Activated CD8-positive, alpha-beta memory T cell treated with anti-CD3 and anti-CD28 coated beads, Interleukin-2, amount 50 U/mL, for 24 hours (primary cell): ENCODE results near the gene CDH23.

Source experiments
- DNase-seq: peaks from one replicate; pipeline ENCODE4 v3.0.0-alpha.2; 2020; ENCODE audit errors: extremely low read depth

The CDH23 gene

DNA sequence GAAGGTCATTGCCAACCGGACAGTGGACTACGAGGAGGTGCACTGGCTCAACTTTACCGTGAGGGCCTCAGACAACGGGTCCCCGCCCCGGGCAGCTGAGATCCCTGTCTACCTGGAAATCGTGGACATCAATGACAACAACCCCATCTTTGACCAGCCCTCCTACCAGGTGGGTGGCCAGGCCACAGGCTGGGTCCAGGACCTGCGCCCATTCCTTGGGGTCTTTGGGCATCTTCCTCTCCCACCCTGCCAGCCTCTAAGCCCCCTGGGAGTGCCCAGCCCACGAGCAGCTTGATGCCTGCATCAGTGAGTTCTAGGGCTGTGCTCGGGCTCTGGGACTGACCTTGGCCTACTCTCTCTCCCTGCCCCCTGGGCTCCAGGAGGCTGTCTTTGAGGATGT, 402.4 kb downstream of the CDH23 start:
- no peak for DNase-seq

DNA sequence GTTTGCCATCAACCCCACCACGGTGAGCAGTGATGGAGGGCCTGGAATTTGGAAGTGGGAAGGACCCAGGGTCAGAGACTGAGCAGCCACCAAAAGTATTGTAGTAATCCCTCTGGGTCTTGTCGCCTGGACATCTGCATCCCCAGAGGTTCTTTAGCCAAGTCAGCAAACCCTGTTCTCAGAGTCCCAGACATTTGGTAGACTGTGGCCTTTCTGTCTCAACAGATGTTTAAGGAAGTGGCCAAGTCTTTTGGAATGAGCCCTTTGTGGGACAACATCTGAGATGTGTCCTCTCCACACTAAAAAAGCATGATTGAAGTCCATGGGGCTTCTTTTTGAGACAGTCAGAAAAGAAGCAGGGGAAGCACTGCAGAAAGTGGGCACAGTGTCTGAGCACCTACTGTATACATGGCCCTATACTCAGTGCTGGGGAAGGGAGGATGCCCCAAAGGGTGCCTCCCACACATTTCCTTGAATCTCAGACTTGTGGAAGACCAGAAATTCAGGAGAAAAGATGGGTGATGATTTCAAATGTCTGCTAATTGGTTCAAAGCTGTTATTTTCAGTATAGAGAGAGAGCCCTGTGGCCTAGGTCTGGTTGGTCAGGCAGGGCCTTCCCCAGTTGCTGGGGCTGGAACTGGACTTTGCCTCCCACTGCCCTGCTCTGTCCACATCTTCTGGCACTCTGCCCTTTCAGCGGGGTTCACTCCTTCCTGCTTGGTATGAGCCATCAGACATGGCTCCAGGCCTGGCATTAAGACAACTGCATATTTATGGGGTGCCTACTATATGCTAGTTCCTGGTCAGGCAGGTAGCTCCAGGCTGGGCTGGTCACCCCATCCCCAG, 403.1 kb downstream of the CDH23 start:
- no peak for DNase-seq

DNA sequence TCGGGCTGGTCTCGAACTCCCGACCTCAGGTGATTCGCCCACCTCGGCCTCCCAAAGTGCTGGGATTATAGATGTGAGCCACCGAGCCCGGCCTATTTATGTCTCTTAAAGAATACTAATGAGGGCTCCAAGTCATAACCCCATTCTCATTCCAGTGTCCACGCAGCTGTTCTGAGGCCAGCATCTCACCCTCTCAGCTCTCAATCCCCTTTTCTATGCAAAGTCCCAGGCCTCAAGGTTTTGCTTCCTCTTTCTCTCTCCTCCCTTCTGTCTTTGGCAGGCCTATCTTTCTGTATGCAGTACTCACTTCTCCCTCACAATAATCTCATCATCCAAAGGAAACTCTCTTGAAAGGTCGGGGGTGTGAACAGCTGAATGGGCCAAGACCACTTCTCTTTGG, 404.6 kb downstream of the CDH23 start:
- DNase-seq = no peak

DNA sequence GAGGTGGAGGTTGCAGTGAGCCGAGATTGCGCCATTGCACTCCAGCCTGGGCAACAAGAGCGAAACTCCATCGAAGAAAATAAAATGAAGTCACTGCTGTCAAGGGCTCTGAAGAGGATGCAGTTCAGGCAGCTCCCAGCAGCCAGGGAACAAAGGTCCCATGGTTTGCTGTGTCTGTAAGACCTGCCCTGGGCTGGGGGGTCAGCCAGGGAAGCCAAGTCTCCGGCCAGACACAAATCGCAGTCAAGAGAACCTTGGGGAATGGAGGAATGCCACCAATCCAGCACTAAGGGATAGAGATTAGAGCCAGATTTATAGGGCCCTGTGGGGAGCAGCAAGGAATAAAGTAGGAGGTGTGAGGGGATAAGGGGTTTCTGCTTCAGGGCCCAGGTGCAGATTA, 405.5 kb downstream of the CDH23 start:
- DNase-seq = no peak

DNA sequence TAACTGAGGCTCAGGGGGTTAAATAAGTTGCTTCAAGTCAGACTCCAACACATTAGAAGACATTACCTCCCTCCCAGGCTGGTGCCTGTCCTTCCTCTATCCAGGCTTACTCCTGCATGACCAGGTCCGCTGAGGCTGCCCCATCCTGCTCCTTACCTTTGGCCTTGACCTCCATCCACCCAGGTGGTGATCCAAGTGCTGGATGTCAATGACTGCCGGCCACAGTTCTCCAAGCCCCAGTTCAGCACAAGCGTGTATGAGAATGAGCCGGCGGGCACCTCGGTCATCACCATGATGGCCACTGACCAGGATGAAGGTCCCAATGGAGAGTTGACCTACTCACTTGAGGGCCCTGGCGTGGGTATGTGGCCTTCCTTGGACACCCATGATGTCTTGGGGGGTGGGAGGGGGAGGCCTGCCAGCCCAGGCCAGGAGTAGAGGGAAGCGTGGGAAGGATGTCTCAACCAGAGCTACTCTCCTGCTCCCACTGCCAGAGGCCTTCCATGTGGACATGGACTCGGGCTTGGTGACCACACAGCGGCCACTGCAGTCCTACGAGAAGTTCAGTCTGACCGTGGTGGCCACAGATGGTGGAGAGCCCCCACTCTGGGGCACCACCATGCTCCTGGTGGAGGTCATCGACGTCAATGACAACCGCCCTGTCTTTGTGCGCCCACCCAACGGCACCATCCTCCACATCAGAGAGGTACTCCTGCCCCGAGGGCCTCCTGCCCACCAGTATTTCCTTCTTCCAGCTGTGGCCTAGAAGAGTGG, 406.2 kb downstream of the CDH23 start:
- DNase-seq = no peak

DNA sequence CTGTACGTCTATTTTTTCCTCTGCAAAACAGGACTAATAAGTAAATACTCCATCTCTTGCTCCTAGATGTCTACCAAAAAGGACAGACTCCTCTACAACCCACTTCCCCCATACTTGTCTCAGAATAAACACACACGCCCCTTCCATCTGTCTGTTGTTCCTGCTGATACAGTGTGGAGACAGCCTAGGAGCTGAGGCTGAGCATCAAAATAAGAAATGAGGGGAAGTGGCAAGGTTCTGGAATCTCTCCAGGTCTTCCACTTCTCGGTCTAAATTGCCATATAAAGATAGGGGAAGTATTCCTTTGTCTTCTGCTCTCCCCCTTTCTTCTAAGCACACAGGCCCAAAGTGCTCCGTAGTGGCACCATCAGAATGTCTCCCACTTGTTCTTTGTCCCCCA, 407.4 kb downstream of the CDH23 start:
- DNase-seq = no peak

DNA sequence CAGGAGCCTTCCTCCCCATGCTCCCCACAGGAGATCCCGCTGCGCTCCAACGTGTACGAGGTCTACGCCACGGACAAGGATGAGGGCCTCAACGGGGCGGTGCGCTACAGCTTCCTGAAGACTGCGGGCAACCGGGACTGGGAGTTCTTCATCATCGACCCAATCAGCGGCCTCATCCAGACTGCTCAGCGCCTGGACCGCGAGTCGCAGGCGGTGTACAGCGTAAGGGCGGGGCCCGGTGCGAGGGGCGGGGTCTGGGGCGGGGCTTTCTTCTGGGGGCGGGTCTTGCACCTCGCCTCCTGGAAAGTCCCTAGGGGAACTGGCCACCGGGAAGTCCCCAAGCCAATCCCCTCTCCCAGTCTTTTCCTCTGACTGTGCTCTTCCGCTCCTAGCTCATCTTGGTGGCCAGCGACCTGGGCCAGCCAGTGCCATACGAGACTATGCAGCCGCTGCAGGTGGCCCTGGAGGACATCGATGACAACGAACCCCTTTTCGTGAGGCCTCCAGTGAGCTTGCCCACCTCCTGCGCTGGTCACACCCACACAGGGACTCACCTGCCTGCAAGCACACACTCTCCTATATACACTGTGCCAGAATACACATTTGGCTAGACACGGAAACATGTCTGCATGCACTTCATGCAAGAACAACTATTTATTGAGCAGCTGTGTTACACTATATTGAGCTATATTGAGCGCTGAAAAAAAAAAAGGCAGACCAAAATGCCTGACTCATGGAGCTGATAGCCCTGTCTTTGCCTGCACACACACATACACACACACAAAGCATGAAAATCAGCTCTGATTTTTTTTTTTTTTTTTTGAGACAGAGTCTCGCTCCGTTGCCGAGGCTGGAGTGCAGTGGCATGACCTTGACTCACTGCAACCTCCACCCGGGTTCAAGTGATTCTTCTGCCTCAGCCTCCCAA, 409.3 kb downstream of the CDH23 start:
- DNase-seq = no peak

DNA sequence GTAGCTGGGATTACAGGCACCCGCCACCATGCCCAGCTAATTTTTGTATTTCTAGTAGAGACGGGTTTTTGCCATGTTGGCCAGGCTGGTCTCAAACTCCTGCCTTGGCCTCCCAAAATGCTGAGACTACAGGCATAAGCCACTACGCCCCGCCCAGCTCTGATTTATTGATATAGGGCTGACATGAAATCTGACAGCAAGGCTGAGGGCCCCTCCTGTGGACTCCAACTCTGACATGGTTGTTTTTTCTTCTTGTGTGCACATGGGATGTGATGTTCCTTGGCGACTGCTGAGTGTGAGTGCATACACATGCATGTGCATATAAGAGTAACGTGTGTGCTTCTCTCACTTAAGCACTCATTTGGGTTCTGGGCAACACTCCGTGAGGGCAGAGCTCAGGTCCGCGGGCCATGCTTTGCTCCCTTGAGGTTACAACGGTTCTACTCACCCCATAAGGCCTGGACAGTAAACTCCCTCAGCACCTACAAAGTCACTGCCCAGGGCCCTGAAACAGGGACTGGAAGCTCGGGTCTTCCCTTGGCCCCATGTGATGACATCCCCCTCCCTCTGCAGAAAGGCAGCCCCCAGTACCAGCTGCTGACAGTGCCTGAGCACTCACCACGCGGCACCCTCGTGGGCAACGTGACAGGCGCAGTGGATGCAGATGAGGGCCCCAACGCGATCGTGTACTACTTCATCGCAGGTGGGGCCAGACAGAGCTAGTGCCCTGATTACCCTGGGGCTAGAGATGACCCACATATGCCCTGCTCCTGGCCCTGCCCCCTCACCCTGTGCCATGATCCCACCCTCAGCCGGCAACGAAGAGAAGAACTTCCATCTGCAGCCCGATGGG, 410.2 kb downstream of the CDH23 start:
- no peak for DNase-seq

DNA sequence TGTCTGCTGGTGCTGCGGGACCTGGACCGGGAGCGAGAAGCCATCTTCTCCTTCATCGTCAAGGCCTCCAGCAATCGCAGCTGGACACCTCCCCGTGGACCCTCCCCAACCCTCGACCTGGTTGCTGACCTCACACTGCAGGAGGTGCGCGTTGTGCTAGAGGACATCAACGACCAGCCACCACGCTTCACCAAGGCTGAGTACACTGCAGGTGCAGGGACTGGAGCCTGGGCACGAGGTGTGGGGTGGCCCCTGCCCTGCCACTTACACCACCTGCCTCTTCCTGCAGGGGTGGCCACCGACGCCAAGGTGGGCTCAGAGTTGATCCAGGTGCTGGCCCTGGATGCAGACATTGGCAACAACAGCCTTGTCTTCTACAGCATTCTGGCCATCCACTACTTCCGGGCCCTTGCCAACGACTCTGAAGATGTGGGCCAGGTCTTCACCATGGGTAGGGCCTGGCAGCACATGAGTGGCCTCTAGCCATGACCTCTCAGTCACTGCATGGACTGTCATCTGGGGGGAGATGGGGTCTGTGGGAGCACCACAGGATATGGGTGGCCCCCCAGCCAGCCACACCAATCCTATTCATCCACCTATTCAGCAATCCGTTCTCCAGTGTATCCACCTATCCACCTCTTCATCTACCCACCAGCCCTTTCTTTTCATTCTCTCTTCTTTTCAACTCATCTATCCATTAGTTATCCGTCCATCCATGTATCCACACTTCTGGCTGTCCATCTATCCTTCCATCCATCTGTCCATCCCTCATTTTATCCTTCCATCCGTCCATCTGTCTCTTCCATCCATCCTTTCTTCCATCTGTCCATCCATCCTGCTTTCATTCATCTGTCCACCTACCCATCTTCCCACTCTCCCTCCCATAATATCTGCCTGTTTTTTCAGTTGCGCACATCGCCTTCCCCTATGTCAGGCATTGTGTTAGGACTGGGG, 411.1 kb downstream of the CDH23 start:
- DNase-seq = no peak

DNA sequence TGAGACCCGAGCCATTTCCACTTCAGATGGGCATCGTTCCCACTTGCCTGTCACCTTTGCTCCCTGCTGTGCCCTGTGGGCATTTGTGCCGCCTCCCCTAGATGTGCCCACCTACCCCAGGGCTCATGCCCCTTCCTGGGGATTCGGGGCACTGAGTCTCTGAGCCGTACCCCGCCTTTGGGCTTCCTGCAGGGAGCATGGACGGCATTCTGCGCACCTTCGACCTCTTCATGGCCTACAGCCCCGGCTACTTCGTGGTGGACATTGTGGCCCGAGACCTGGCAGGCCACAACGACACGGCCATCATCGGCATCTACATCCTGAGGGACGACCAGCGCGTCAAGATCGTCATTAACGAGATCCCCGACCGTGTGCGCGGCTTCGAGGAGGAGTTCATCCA, 412.9 kb downstream of the CDH23 start:
- DNase-seq = no peak

DNA sequence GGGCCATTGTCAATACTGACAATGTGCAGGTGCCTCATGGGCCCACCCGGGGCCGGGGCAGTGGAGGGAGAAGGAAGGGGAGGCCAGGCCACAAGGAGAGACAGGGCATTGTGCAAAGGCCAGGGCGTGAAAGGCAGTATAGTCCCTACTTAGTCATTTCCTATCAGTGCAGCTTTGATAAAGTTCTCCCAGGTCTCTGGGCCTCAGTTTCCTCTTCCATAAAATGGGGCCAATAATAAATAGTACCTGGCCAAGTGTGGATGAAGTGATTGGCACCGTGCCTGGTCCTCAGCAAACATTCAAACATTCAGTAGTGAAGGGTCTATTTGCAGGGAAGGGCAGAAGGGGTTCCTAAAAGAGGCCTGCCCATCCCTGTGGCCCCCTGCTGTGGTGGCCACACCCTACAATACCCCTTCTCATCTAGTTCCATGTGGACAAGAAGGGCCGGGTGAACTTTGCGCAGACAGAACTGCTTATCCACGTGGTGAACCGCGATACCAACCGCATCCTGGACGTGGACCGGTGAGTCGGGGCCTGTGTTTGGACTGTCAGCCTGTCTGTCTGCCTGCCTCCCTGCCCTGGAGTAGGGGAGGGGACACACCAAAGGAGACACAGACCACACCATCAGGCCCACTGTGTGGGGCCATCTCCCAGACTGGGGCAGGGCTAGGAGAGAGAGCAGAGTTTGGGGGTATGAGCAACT, 413.5 kb downstream of the CDH23 start:
- DNase-seq = no peak

DNA sequence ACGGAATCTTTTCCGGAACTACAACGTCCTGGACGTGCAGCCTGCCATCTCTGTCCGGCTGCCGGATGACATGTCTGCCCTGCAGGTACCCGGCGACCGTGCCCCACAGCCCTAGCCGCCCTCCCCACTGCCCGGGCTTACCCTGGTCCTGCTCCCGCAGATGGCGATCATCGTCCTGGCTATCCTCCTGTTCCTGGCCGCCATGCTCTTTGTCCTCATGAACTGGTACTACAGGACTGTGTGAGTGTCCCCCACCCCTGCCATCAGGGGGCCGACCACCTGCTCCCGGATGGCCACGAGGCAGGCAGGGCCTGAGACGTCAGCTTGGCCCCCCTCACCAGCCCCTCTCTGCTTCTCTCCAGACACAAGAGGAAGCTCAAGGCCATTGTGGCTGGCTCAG, 414.6 kb downstream of the CDH23 start:
- no peak for DNase-seq

DNA sequence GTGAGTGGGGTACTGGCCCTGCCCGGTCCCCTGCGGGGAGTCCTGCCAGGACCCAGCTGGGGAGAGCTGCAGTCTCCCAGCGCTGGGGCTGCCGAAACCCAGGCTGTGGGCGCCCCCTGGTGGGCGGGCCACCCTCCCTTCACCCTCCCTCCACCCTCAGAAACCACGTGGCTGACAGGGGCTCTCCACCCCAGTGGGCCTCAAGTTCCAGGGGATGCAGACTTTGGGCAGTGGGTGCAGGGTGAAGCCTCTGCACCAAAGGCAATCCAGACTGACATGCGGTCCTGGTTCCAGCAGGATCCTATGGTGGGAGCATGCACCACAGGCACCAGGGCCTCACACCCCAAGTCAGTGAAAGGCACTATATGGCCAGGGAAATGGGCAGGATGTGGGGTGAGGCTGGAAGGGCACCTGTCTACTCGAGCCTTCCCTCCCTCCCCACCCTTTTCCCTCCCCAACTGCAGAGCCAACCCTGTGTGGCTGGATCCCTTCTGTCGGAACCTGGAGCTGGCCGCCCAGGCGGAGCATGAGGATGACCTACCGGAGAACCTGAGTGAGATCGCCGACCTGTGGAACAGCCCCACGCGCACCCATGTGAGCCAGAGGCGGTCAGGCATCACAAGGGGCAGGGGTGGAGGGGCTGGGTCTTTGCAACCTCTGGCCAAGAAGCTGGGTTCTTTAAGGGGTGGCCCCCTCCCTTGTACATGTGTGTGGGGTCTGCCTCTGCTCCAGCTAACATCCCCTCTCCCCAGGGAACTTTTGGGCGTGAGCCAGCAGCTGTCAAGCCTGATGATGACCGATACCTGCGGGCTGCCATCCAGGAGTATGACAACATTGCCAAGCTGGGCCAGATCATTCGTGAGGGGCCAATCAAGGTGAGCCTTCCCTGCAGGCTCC, 415.5 kb downstream of the CDH23 start:
- peak; percentile 51 for DNase-seq

DNA sequence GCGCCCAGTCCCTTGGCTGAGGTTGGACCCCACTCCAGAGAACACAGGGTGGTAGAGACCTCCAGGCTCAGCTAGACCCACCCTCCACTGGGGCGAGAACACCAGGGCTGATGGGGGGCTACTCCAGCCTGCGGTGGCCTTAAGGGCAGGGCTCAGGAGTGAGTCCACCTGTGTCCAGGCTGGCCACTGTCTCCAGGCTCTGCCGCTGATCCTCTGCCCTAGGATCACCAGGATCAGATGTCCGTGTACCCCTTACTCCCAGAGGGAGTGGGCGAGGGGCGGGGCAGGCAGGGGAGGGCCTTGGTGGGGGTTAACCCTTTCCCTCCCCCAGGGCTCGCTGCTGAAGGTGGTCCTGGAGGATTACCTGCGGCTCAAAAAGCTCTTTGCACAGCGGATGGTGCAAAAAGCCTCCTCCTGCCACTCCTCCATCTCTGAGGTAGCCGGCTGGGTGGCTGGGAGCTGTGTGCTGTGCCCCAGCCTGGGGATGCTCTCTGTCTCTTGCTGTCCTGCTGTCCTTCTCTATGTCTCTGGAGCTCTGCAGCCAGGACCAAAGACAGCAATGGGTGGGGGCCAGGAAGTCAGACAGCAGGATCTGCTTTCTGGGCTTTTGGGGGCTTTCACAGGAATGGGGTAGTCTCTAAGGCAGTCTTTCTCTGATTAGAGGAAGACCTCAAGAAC, 416.3 kb downstream of the CDH23 start:
- no peak for DNase-seq

DNA sequence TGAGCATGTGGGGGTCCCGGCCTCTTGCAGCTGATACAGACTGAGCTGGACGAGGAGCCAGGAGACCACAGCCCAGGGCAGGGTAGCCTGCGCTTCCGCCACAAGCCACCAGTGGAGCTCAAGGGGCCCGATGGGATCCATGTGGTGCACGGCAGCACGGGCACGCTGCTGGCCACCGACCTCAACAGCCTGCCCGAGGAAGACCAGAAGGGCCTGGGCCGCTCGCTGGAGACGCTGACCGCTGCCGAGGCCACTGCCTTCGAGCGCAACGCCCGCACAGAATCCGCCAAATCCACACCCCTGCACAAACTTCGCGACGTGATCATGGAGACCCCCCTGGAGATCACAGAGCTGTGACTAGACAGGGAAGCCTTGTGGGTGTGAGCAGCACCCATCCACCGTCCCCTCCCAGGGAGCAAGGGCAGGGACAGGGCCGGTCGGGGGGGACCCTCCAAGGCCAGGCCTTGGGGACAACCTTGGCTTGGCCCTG, 418.2 kb downstream of the CDH23 start:
- DNase-seq = no peak

DNA sequence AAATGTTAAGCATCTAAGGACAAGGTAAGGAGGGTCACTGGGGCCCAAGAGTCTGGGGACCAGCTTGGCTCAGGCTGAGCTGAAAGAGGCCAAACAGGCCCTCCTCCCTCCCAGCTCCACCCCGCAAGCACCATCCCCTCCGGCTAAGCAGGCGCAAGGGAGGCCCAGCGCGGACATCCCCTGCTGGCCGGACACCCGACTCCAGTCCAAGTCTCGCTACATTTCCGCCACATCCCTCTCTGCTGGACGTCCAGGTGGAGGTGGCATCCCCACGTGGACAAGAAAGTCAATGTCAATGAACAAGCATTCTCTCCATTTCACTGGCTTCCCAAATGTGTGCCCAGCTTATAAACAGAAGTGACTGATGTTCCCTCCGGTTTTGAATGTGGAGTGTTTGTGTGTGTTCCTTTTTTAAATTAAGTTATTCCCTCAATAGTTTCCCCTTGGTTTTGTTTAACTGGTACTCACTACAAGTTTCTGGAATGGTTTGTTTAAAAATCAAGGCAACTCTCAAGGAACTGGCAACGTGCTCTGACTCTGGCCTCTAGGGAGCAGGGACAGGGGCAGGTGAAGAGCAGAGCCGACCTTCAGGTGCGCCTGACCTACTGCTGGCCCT, 418.9 kb downstream of the CDH23 start:
- DNase-seq = no peak

DNA sequence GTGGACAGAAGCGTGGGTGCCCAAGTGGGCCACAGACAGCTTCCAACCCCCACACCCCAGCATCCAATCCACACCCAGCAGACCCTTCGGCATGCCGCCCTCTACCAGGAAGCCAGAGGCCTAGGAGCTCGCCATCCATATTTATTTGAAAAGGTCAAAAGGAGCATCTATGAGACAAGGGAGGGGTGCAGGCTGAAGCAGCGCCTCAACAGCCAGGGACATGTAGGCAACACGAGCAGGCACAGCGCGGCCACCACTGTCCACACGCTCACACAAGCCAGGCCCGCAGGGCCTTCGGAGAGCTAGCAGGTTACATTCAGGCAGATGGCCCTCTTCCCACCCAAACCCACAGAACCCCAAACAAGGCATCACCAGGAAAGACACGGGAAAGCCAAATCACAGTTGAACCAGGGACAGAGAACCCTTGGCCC, 419.7 kb downstream of the CDH23 start:
- DNase-seq = no peak
